IMR-90 (cell line): Measurements from ENCODE around the gene FLT1. TPM values are rescaled to one million over a fixed set of nuclear protein-coding genes. Genes with fewer than 3 reads are reported as not detected.

Experiments used
- ATAC-seq: fragments of 200-7000 bp; cut with Tn5 transposase; 2 replicates; pipeline ENCODE4 v1.9.1; 2020; ENCODE audit warnings: low read depth, mild to moderate bottlenecking, moderate library complexity
- BruUV-seq: library from RNA; stranded (reverse); fragments of 400-500 nt; replicated peaks from 2 replicates; lab custom pipeline; 2021; lab: Mats Ljungman, UMichigan
- CTCF ChIA-PET: fragments of 300-600 bp; formaldehyde crosslinking; extraction: SDS; loops from one replicate; lab custom pipeline; 2021; ENCODE audit warnings: antibody characterized with exemption; lab: Yijun Ruan, JAX
- POLR2A ChIA-PET: fragments of 300-600 bp; sonication (Branson Sonifier 250); formaldehyde crosslinking; loops from one replicate; lab custom pipeline; 2022; ENCODE audit warnings: antibody characterized with exemption; ENCODE audit not compliant: unreplicated experiment; lab: Charles Lee
- DNase-seq: peaks from one replicate; pipeline ENCODE4 v3.0.0; 2013
- H2AFZ ChIP-seq: replicated peaks from 2 replicates; pipeline ENCODE3; 2013; ENCODE audit warnings: low read length, mild to moderate bottlenecking; ENCODE audit not compliant: poor library complexity
- H2AK5ac ChIP-seq: 2 replicates; pipeline ENCODE4 v1.6.1; 2013; ENCODE audit warnings: low read depth, low read length, inconsistent platforms
- H2AK9ac ChIP-seq: replicated peaks from 2 replicates; pipeline ENCODE3; 2013; ENCODE audit warnings: mild to moderate bottlenecking, low read depth, low read length, moderate library complexity; ENCODE audit not compliant: poor library complexity
- H2BK120ac ChIP-seq: 2 replicates; pipeline ENCODE4 v1.6.1; 2013; ENCODE audit warnings: low read depth, low read length, inconsistent platforms
- H2BK15ac ChIP-seq: 3 replicates; pipeline ENCODE4 v1.6.1; 2013; ENCODE audit warnings: low read depth, low read length, inconsistent platforms
- H2BK20ac ChIP-seq: 2 replicates; pipeline ENCODE4 v1.6.1; 2013; ENCODE audit warnings: low read depth, mild to moderate bottlenecking, inconsistent platforms, low read length, moderate library complexity
- H2BK5ac ChIP-seq: 2 replicates; pipeline ENCODE4 v1.6.1; 2013; ENCODE audit warnings: mild to moderate bottlenecking, low read depth, low read length, inconsistent platforms; ENCODE audit not compliant: poor library complexity, severe bottlenecking
- H3K14ac ChIP-seq: replicated peaks from 2 replicates; pipeline ENCODE4 v1.6.1; 2013; ENCODE audit warnings: low read depth, low read length, inconsistent platforms
- H3K18ac ChIP-seq: 2 replicates; pipeline ENCODE4 v1.6.1; 2013; ENCODE audit warnings: low read depth, low read length, control low read depth
- H3K23ac ChIP-seq: 2 replicates; pipeline ENCODE4 v1.6.1; 2013; ENCODE audit warnings: low read depth, low read length, inconsistent platforms
- H3K27ac ChIP-seq: 2 replicates; pipeline ENCODE4 v1.5.1; 2013; ENCODE audit warnings: mild to moderate bottlenecking, control low read depth, low read length; ENCODE audit not compliant: insufficient read depth
- H3K27me3 ChIP-seq: 2 replicates; pipeline ENCODE4 v1.6.1; 2013; ENCODE audit warnings: low read length; ENCODE audit not compliant: control insufficient read depth, insufficient read depth
- H3K36me3 ChIP-seq: 2 replicates; pipeline ENCODE4 v1.6.1; 2013; ENCODE audit warnings: low read length, mixed read lengths; ENCODE audit not compliant: control insufficient read depth, insufficient read depth
- H3K4ac ChIP-seq: 2 replicates; pipeline ENCODE4 v1.6.1; 2013; ENCODE audit warnings: low read depth, low read length, inconsistent platforms
- H3K4me1 ChIP-seq: 2 replicates; pipeline ENCODE4 v1.6.1; 2013; ENCODE audit warnings: low read length, mixed read lengths; ENCODE audit not compliant: control insufficient read depth, insufficient read depth
- H3K4me2 ChIP-seq: 2 replicates; pipeline ENCODE4 v1.6.1; 2013; ENCODE audit warnings: low read depth, mild to moderate bottlenecking, control low read depth, low read length, moderate library complexity
- H3K4me3 ChIP-seq: 2 replicates; pipeline ENCODE4 v1.5.1; 2013; ENCODE audit warnings: low read depth, mild to moderate bottlenecking, control low read depth, low read length, moderate library complexity; ENCODE audit not compliant: insufficient read depth
- H3K56ac ChIP-seq: 2 replicates; pipeline ENCODE4 v1.6.1; 2013; ENCODE audit warnings: low read length, inconsistent platforms; ENCODE audit not compliant: insufficient read depth; ENCODE audit errors: extremely low read depth
- H3K79me1 ChIP-seq, 2 experiments: 2 replicates each; pipeline ENCODE4 v1.6.1; 2013; ENCODE audit warnings: low read length in 2 of 2, inconsistent platforms in 1 of 2, low read depth in 1 of 2
- H3K9ac ChIP-seq: 2 replicates; pipeline ENCODE4 v1.6.1; 2013; ENCODE audit warnings: low read depth, low read length, control low read depth
- H3K9me1 ChIP-seq: 2 replicates; pipeline ENCODE4 v1.6.1; 2013; ENCODE audit warnings: low read length, inconsistent platforms; ENCODE audit not compliant: insufficient read depth
- H3K9me3 ChIP-seq: 2 replicates; pipeline ENCODE4 v1.6.1; 2013; ENCODE audit warnings: low read length; ENCODE audit not compliant: control insufficient read depth, insufficient read depth
- H4K20me1 ChIP-seq: 2 replicates; pipeline ENCODE4 v1.6.1; 2013; ENCODE audit warnings: low read length, inconsistent platforms; ENCODE audit not compliant: insufficient read depth
- H4K5ac ChIP-seq: 2 replicates; pipeline ENCODE4 v1.6.1; 2013; ENCODE audit warnings: mild to moderate bottlenecking, low read depth, low read length, control low read depth
- H4K8ac ChIP-seq, 2 experiments: 2 replicates each; pipeline ENCODE4 v1.6.1; 2013; ENCODE audit warnings: low read depth in 2 of 2, low read length in 2 of 2, control low read depth in 1 of 2, inconsistent platforms in 1 of 2
- H4K91ac ChIP-seq: 2 replicates; pipeline ENCODE4 v1.6.1; 2013; ENCODE audit warnings: low read depth, low read length, inconsistent platforms; ENCODE audit not compliant: insufficient read depth
- CEBPB ChIP-seq: IDR thresholded peaks from 2 replicates; pipeline ENCODE4 v1.6.1; 2012; ENCODE audit warnings: low read depth, low read length, improper control_type of control experiment
- MAZ ChIP-seq: IDR thresholded peaks from 2 replicates; pipeline ENCODE4 v1.6.1; 2012; ENCODE audit warnings: low read depth, mild to moderate bottlenecking, low read length, improper control_type of control experiment, moderate library complexity, borderline replicate concordance
- POLR2A ChIP-seq: IDR thresholded peaks from 2 replicates; pipeline ENCODE4 v1.6.1; 2012; ENCODE audit warnings: mild to moderate bottlenecking, low read depth, low read length
- WGBS, 2 experiments: methylation state at CpG; one replicate each; pipeline versions ENCODE4 v1.1.5 to v1.1.7; 2013; ENCODE audit warnings: missing lambda C conversion rate in 2 of 2; ENCODE audit not compliant: insufficient read length in 1 of 2; ENCODE audit errors: extremely low coverage in 2 of 2; 5-methylcytosine and 5-hydroxymethylcytosine counted together
- dilution Hi-C: fragments of 300-500 bp; cut with HindIII; formaldehyde crosslinking; loops from one replicate; pipeline ENCODE4 v1.14.3; 2018; ENCODE audit warnings: low sequenced_read_pairs; ENCODE audit not compliant: unreplicated experiment
- in situ Hi-C: fragments of 300-500 bp; cut with MboI; formaldehyde crosslinking; loops from 3 replicates; pipeline ENCODE4 v1.14.3; 2019; ENCODE audit warnings: low sequenced_read_pairs, inconsistent platforms, mixed read lengths
- intact Hi-C: fragments of 100-400 bp; cut with micrococcal nuclease; formaldehyde crosslinking; loops from 2 replicates; pipeline ENCODE4 v1.10.0; 2022
- polyA plus RNA-seq, 3 experiments: library from polyadenylated mRNA; depleted of rRNA; stranded (reverse); fragments of >200 nt; gene quantifications; 2 replicates each; pipeline ENCODE4 v1.2.3, GENCODE V29; 2012; ENCODE audit warnings: low replicate concordance in 1 of 3
- total RNA-seq: library from RNA; depleted of rRNA; stranded (reverse); fragments of >200 nt; gene quantifications from 2 replicates; pipeline ENCODE4 v1.2.3, GENCODE V29; 2012

FLT1 gene
- total and polyA plus RNA-seq, 2 of the 4 experiments (the other 2 are of a cell fraction): 4.5 to 10.4 TPM

GRCh38 chr13:28358708-28359107 lies 136.2 kb downstream of the FLT1 start:
- H2BK5ac ChIP-seq: no peak overlapping the region
- no peak overlapping the region for H2AK9ac ChIP-seq
- no peak overlapping the region for H4K91ac ChIP-seq
- dilution Hi-C loops (no loop called here), intact Hi-C loops (no loop called here), in situ Hi-C loops (no loop called here)
- no TSS peak for BruUV-seq
- H3K14ac ChIP-seq: no peak overlapping the region
- H3K4ac ChIP-seq: no peak overlapping the region
- no peak overlapping the region for H3K18ac ChIP-seq
- H3K27me3 ChIP-seq: no peaks in the 10 kb centered on the region
- H3K4me2 ChIP-seq: no peak overlapping the region
- H3K36me3 ChIP-seq: no peaks in the 10 kb centered on the region
- no peak overlapping the region for H2BK20ac ChIP-seq
- H4K8ac ChIP-seq: no peak overlapping the region
- no peak overlapping the region for H2BK120ac ChIP-seq
- CTCF ChIA-PET: interaction anchor here (0.6 kb wide), 1 partner anchor 12 kb away, joined by 3 read pairs; no protein-coding TSS in a partner anchor
- H3K9me3 ChIP-seq: no peaks in the 10 kb centered on the region
- WGBS, 2 experiments: 57% methylated on average over 1 of the region's 2 CpGs; no CpG with 5 or more reads in 1 of the 2 experiments
- no peak overlapping the region for H3K23ac ChIP-seq
- peaks cover 3% of the 10 kb centered on the region; the same call in 1 of the 2 replicates for H3K9me1 ChIP-seq
- H3K4me1 ChIP-seq: peaks cover 8% of the 10 kb centered on the region
- DNase-seq (no peak), ATAC-seq (no peak)
- no peak overlapping the region for H2AK5ac ChIP-seq
- H3K79me1 ChIP-seq: no peaks in the 10 kb centered on the region
- TF ChIP-seq MAZ (no peak), POLR2A (no peak), CEBPB (no peak)
- H2BK15ac ChIP-seq: no peak overlapping the region
- H2AFZ ChIP-seq: no peak overlapping the region
- H3K56ac ChIP-seq: no peak overlapping the region
- no peak overlapping the region for H3K27ac ChIP-seq
- H3K4me3 ChIP-seq: no peak overlapping the region
- no peaks in the 10 kb centered on the region for H4K20me1 ChIP-seq
- no peak overlapping the region for H4K5ac ChIP-seq
- H3K9ac ChIP-seq: no peak overlapping the region
- POLR2A ChIA-PET: no interaction called here
